HepG2 (cell line): ENCODE results near the gene TIMM17B. TPM values are rescaled to one million over a fixed set of nuclear protein-coding genes. Genes with fewer than 3 reads are reported as not detected.

Experiments
- AGO1 ChIP-seq: fragments of 200-400 bp; formaldehyde crosslinking; IDR thresholded peaks from 2 replicates; pipeline ENCODE4 v1.6.1; 2017; ENCODE audit warnings: mild to moderate bottlenecking, low read depth, low read length, moderate library complexity; ENCODE audit not compliant: poor library complexity, severe bottlenecking
- AKAP8 ChIP-seq: sonication (generic); formaldehyde crosslinking; IDR thresholded peaks from 2 replicates; pipeline ENCODE4 v1.5.1; 2020; ENCODE audit warnings: mild to moderate bottlenecking, missing genetic modification reagents
- ETS1 ChIP-seq: sonication (generic); formaldehyde crosslinking; IDR thresholded peaks from 2 replicates; pipeline ENCODE4 v1.4.0; 2020; ENCODE audit warnings: missing genetic modification reagents
- GABPB1 ChIP-seq: IDR thresholded peaks from 2 replicates; pipeline ENCODE4 v1.6.1; 2016; ENCODE audit warnings: mild to moderate bottlenecking, missing genetic modification reagents, moderate library complexity, missing compliant biosample characterization
- HMGXB4 ChIP-seq, 2 experiments: sonication (generic) in 1 of 2; formaldehyde crosslinking in 1 of 2; IDR thresholded peaks; 2 replicates each; pipeline versions ENCODE4 v1.4.0 to v1.6.1; 2018 to 2020; ENCODE audit warnings: missing genetic modification reagents in 2 of 2, borderline replicate concordance in 1 of 2, low read depth in 1 of 2, mild to moderate bottlenecking in 1 of 2, missing biosample characterization in 1 of 2
- HNRNPK ChIP-seq: fragments of 200-400 bp; formaldehyde crosslinking; IDR thresholded peaks from 2 replicates; pipeline ENCODE4 v1.6.1; 2018; ENCODE audit warnings: low read length, low read depth, moderate library complexity, mild to moderate bottlenecking; ENCODE audit not compliant: poor library complexity, severe bottlenecking
- ISL2 ChIP-seq: sonication (generic); formaldehyde crosslinking; IDR thresholded peaks from 2 replicates; pipeline ENCODE4 v1.5.0; 2020; ENCODE audit warnings: missing genetic modification reagents
- MTA1 ChIP-seq: sonication (generic); formaldehyde crosslinking; IDR thresholded peaks from 2 replicates; pipeline ENCODE4 v1.4.0; 2020; ENCODE audit warnings: missing genetic modification reagents, mild to moderate bottlenecking, borderline replicate concordance
- MXD4 ChIP-seq: IDR thresholded peaks from 2 replicates; pipeline ENCODE4 v1.6.1; 2016; ENCODE audit warnings: mild to moderate bottlenecking, missing biosample characterization, missing genetic modification reagents
- RFXAP ChIP-seq: sonication (generic); formaldehyde crosslinking; IDR thresholded peaks from 2 replicates; pipeline ENCODE4 v1.4.0; 2020; ENCODE audit warnings: missing genetic modification reagents, borderline replicate concordance
- SETDB1 ChIP-seq: sonication (generic); formaldehyde crosslinking; IDR thresholded peaks from 2 replicates; pipeline ENCODE4 v1.5.1; 2020; ENCODE audit warnings: missing genetic modification reagents, mild to moderate bottlenecking, borderline replicate concordance
- ZBTB39 ChIP-seq: sonication (generic); formaldehyde crosslinking; IDR thresholded peaks from 2 replicates; pipeline ENCODE4 v1.5.0; 2020; ENCODE audit warnings: missing genetic modification reagents
- ZIK1 ChIP-seq: sonication (generic); formaldehyde crosslinking; IDR thresholded peaks from 2 replicates; pipeline ENCODE4 v1.5.0; 2020; ENCODE audit warnings: mild to moderate bottlenecking, low read depth, missing genetic modification reagents, borderline replicate concordance
- ZNF569 ChIP-seq: sonication (generic); formaldehyde crosslinking; IDR thresholded peaks from 2 replicates; pipeline ENCODE4 v1.5.0; 2020; ENCODE audit warnings: mild to moderate bottlenecking, missing genetic modification reagents, moderate library complexity, borderline replicate concordance
- ZNF687 ChIP-seq: sonication (generic); formaldehyde crosslinking; IDR thresholded peaks from 2 replicates; pipeline ENCODE4 v1.5.1; 2020; ENCODE audit warnings: mild to moderate bottlenecking, missing genetic modification reagents, moderate library complexity
- polyA plus RNA-seq, 8 experiments: library from polyadenylated mRNA; depleted of rRNA in 3 of 8; stranded (reverse) in 7 of 8; unstranded in 1 of 8; fragments of >200 nt; fragmentation: Illumina TruSeq in 4 of 8; extraction: Trizol in 4 of 8; gene quantifications; 2 replicates each; pipeline versions ENCODE4 v1.2.1 to v1.2.3, GENCODE V29; 2011 to 2016; ENCODE audit warnings: low read depth in 4 of 8, missing spikeins in 1 of 8, mixed read lengths in 1 of 8; ENCODE audit not compliant: insufficient read depth in 1 of 8
- total RNA-seq, 5 experiments: library from RNA; depleted of rRNA; stranded (reverse); fragments of >200 nt; fragmentation: Illumina TruSeq; extraction: Trizol; gene quantifications; 2 replicates each; pipeline ENCODE4 v1.2.3, GENCODE V29; 2016; ENCODE audit warnings: low read depth in 1 of 5
- TF ChIP-seq, protein P1 (sequence below): sonication (generic); formaldehyde crosslinking; IDR thresholded peaks from 2 replicates; pipeline ENCODE4 v1.4.0; 2020; ENCODE audit warnings: mild to moderate bottlenecking, missing genetic modification reagents

The TIMM17B gene
- total and polyA plus RNA-seq, 2 of the 13 experiments (the other 11 are each of a cell fraction or from before 2014, with no cell fraction given) = 56.0 to 72.5 TPM

- TF ChIP-seq AKAP8 (CRISPR knock-in tag) (no peak), ZBTB39 (CRISPR knock-in tag) (no peak), GABPB1 (CRISPR knock-in tag) (peak; percentile 43; the same call in 1 of the 2 replicates), ETS1 (no peak), HNRNPK (peak; percentile 40), ZIK1 (CRISPR knock-in tag) (no peak), SETDB1 (CRISPR knock-in tag) (no peak), ISL2 (CRISPR knock-in tag) (no peak), RFXAP (CRISPR knock-in tag) (no peak), HMGXB4 (CRISPR knock-in tag; IDR thresholded peaks at IDR 0.05; ENCODE audit: borderline replicate concordance in 1 of 2, low read depth in 1 of 2) (peak; percentile 64 to 80; a peak in 3 of 4 replicates), MXD4 (no peak), ZNF569 (CRISPR knock-in tag) (no peak), AGO1 (peak; percentile 85), MTA1 (peak; percentile 22; the same call in 1 of the 2 replicates), ZNF687 (CRISPR knock-in tag) (peak; percentile 66)
- TF ChIP-seq, protein P1, sequence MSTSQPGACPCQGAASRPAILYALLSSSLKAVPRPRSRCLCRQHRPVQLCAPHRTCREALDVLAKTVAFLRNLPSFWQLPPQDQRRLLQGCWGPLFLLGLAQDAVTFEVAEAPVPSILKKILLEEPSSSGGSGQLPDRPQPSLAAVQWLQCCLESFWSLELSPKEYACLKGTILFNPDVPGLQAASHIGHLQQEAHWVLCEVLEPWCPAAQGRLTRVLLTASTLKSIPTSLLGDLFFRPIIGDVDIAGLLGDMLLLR (CRISPR knock-in tag) = no peak
These were observed 5.9 kb downstream of the TIMM17B start (continued) for GRCh38 chrX:48891402-48892288.
